ENCODE data around the gene MACROD2. TPM values are rescaled to one million over a fixed set of nuclear protein-coding genes. Genes with fewer than 3 reads are reported as not detected.

The MACROD2 gene
- polyA plus RNA-seq, 1 donor from 2014 or later: 23.2 TPM

GRCh38 chr20:14740380-14740779 lies 745.1 kb downstream of the MACROD2 start:
- Histone ChIP-seq H3K27ac (ENCODE audit: low read length) (no peak overlapping the region), H3K79me2 (replicated peaks; ENCODE audit: insufficient read depth, low read length) (no peaks in the 10 kb centered on the region), H3K9ac (ENCODE audit: low read length) (no peak overlapping the region), H3K27me3 (ENCODE audit: insufficient read depth, low read depth, low read length) (no peaks in the 10 kb centered on the region), H3F3A (ENCODE audit: insufficient read depth, low read length, poor library complexity, severe bottlenecking) (no peaks in the 10 kb centered on the region), H4K20me1 (ENCODE audit: insufficient read depth) (no peaks in the 10 kb centered on the region), H3K4me3 (ENCODE audit: low read length) (no peak overlapping the region), H3K4me2 (ENCODE audit: low read length) (no peak overlapping the region), H3K36me3 (ENCODE audit: insufficient read depth, low read length) (no peaks in the 10 kb centered on the region), H2AFZ (ENCODE audit: low read depth, low read length) (no peak overlapping the region), H3K9me3 (ENCODE audit: low read length) (no peaks in the 10 kb centered on the region), H3K9me2 (ENCODE audit: insufficient read depth, low read length) (no peaks in the 10 kb centered on the region)
- TF ChIP-seq EP300 (conservative IDR thresholded peaks at IDR 0.05; ENCODE audit: poor library complexity, severe bottlenecking): no peak
- TF ChIP-seq RAD21 (conservative IDR thresholded peaks at IDR 0.05): no peak
- TF ChIP-seq CTCF (IDR thresholded peaks at IDR 0.05; ENCODE audit: poor library complexity, severe bottlenecking): no peak
- TF ChIP-seq SMC3 (conservative IDR thresholded peaks at IDR 0.05; ENCODE audit: poor library complexity): no peak
- TF ChIP-seq EZH2 (IDR thresholded peaks at IDR 0.05; ENCODE audit: borderline replicate concordance, insufficient read depth, low read length, poor library complexity, severe bottlenecking): no peak
- no peak for TF ChIP-seq REST (IDR thresholded peaks at IDR 0.05; ENCODE audit: borderline replicate concordance)
- TF ChIP-seq TAF1 (IDR thresholded peaks at IDR 0.05; ENCODE audit: low read depth): no peak
- TF ChIP-seq POLR2AphosphoS5 (IDR thresholded peaks at IDR 0.05): no peak
- no peak for TF ChIP-seq MXI1 (conservative IDR thresholded peaks at IDR 0.05; ENCODE audit: poor library complexity, severe bottlenecking)

GRCh38 chr20:14741616-14742015 lies 746.3 kb downstream of the MACROD2 start:
- Histone ChIP-seq H3K27ac (ENCODE audit: low read length) (no peak overlapping the region), H4K20me1 (ENCODE audit: insufficient read depth) (no peaks in the 10 kb centered on the region)

More at GRCh38 chr20:14741616-14742015, 746.3 kb downstream of the MACROD2 start:
- Histone ChIP-seq H3K27me3 (ENCODE audit: insufficient read depth, low read depth, low read length) (no peaks in the 10 kb centered on the region), H3K36me3 (ENCODE audit: insufficient read depth, low read length) (no peaks in the 10 kb centered on the region), H3F3A (ENCODE audit: insufficient read depth, low read length, poor library complexity, severe bottlenecking) (no peaks in the 10 kb centered on the region), H3K79me2 (replicated peaks; ENCODE audit: insufficient read depth, low read length) (no peaks in the 10 kb centered on the region), H3K9me3 (ENCODE audit: low read length) (no peaks in the 10 kb centered on the region), H3K9me2 (ENCODE audit: insufficient read depth, low read length) (no peaks in the 10 kb centered on the region), H2AFZ (ENCODE audit: low read depth, low read length) (no peak overlapping the region), H3K4me2 (ENCODE audit: low read length) (no peak overlapping the region), H3K9ac (ENCODE audit: low read length) (no peak overlapping the region), H3K4me3 (ENCODE audit: low read length) (no peak overlapping the region)
- no peak for TF ChIP-seq POLR2AphosphoS5 (IDR thresholded peaks at IDR 0.05)
- TF ChIP-seq TAF1 (IDR thresholded peaks at IDR 0.05; ENCODE audit: low read depth): no peak
- TF ChIP-seq EP300 (conservative IDR thresholded peaks at IDR 0.05; ENCODE audit: poor library complexity, severe bottlenecking): no peak
- no peak for TF ChIP-seq REST (IDR thresholded peaks at IDR 0.05; ENCODE audit: borderline replicate concordance)
- no peak for TF ChIP-seq CTCF (IDR thresholded peaks at IDR 0.05; ENCODE audit: poor library complexity, severe bottlenecking)
- TF ChIP-seq EZH2 (IDR thresholded peaks at IDR 0.05; ENCODE audit: borderline replicate concordance, insufficient read depth, low read length, poor library complexity, severe bottlenecking): no peak
- no peak for TF ChIP-seq MXI1 (conservative IDR thresholded peaks at IDR 0.05; ENCODE audit: poor library complexity, severe bottlenecking)
- TF ChIP-seq RAD21 (conservative IDR thresholded peaks at IDR 0.05): no peak
- TF ChIP-seq SMC3 (conservative IDR thresholded peaks at IDR 0.05; ENCODE audit: poor library complexity): no peak
